Activated CD8-positive, alpha-beta T cell treated with anti-CD3 and anti-CD28 coated beads for 36 hours (primary cell): ENCODE measurements around the gene CCDC47. TPM values are rescaled to one million over a fixed set of nuclear protein-coding genes. Genes with fewer than 3 reads are reported as not detected.

Experiments
- ATAC-seq: fragments of 200-7000 bp; cut with Tn5 transposase; one replicate; pipeline ENCODE4 v1.10.0; 2021; ENCODE audit warnings: mild to moderate bottlenecking, moderate library complexity
- CTCF ChIA-PET: fragments of 350-600 bp; sonication (Branson Sonifier 250); formaldehyde crosslinking; loops from one replicate; lab custom pipeline; 2021; ENCODE audit warnings: antibody characterized with exemption; lab: Charles Lee
- POLR2A ChIA-PET: fragments of 350-600 bp; sonication (Branson Sonifier 250); formaldehyde crosslinking; loops from one replicate; lab custom pipeline; 2021; ENCODE audit warnings: antibody characterized with exemption; lab: Charles Lee
- DNase-seq: peaks from one replicate; pipeline ENCODE4 v3.0.0-alpha.2; 2020
- H3K27ac Mint-ChIP-seq: one replicate; pipeline ENCODE4 v1.8.0; 2021; ENCODE audit warnings: mild to moderate bottlenecking, mixed read lengths
- H3K27me3 Mint-ChIP-seq: one replicate; pipeline ENCODE4 v1.8.0; 2021; ENCODE audit warnings: mixed read lengths
- H3K36me3 Mint-ChIP-seq: one replicate; pipeline ENCODE4 v1.8.0; 2021; ENCODE audit warnings: low read depth, mixed read lengths
- H3K4me1 Mint-ChIP-seq: one replicate; pipeline ENCODE4 v1.8.0; 2021; ENCODE audit warnings: low read depth, mixed read lengths
- H3K4me3 Mint-ChIP-seq: one replicate; pipeline ENCODE4 v1.8.0; 2021; ENCODE audit warnings: mild to moderate bottlenecking, moderate library complexity, mixed read lengths
- H3K9me3 Mint-ChIP-seq: one replicate; pipeline ENCODE4 v1.8.0; 2021; ENCODE audit warnings: mixed read lengths
- CTCF ChIP-seq: fragments of 200-600 bp; IDR thresholded peaks from one replicate; pipeline ENCODE4 v1.8.0; 2022; ENCODE audit warnings: antibody characterized with exemption, mild to moderate bottlenecking
- intact Hi-C: fragments of 100-400 bp; cut with micrococcal nuclease; formaldehyde crosslinking; loops from one replicate; pipeline ENCODE4 v1.10.0; 2022
- total RNA-seq, 2 experiments: library from RNA; stranded (reverse); gene quantifications; one replicate each; pipeline ENCODE4 v1.2.3, GENCODE V29; 2021

Gene CCDC47
- total RNA-seq, 2 experiments from 2014 or later, result 63.0 to 64.4 TPM

- Mint-ChIP-seq H3K4me1 (peaks cover 57% of the 10 kb centered on the region), H3K9me3 (no peaks in the 10 kb centered on the region), H3K27me3 (no peaks in the 10 kb centered on the region), H3K4me3 (no peak overlapping the region), H3K27ac (peak overlapping the region; percentile 68), H3K36me3 (peaks cover 29% of the 10 kb centered on the region)
- ChIA-PET POLR2A (interaction anchor here (1.3 to 2.0 kb wide), 4 partner anchors 8 to 15 kb away, joined by 4 to 15 read pairs (median 8); partner anchors contain the start of gene LIMD2), CTCF (interaction anchor here (0.9 to 3.4 kb wide), 6 partner anchors 12 to 274 kb away, joined by 3 to 28 read pairs (median 3); no protein-coding TSS in a partner anchor)
- intact Hi-C loops, result loop anchor here (5.0 kb wide), 1 partner anchor 33 kb away; the partner anchor contains the start of gene STRADA
- TF ChIP-seq CTCF, result no peak
- no peak for DNase-seq
- no peak for ATAC-seq
Measured at GRCh38 chr17:63709110-63709509, 64.3 kb downstream of the CCDC47 start.

GRCh38 chr17:63707151-63707550 is 66.2 kb downstream of the CCDC47 start:
- ChIA-PET POLR2A (interaction anchor here (0.6 to 2.9 kb wide), 5 partner anchors 10 to 66 kb away, joined by 4 to 28 read pairs (median 4); partner anchors contain the start of genes CCDC47 and DDX42), CTCF (interaction anchor here (0.8 to 2.3 kb wide), 4 partner anchors 9 to 142 kb away, joined by 3 to 10 read pairs (median 4); partner anchors contain the start of gene MAP3K3)
- Mint-ChIP-seq H3K27ac (peak overlapping the region; percentile 81), H3K9me3 (no peaks in the 10 kb centered on the region), H3K36me3 (peaks cover 46% of the 10 kb centered on the region), H3K27me3 (no peaks in the 10 kb centered on the region), H3K4me3 (no peak overlapping the region), H3K4me1 (peaks cover 76% of the 10 kb centered on the region)
- DNase-seq (no peak), ATAC-seq (no peak)
- TF ChIP-seq CTCF, result no peak
- intact Hi-C loops, result loop anchor here (5.0 kb wide), 1 partner anchor 35 kb away; the partner anchor contains the start of gene STRADA

GRCh38 chr17:63706336-63707082 is 66.9 kb downstream of the CCDC47 start:
- H3K4me1 Mint-ChIP-seq, result peaks cover 78% of the 10 kb centered on the region
- TF ChIP-seq CTCF, result no peak
- peak overlapping the region; percentile 14 for H3K4me3 Mint-ChIP-seq
- ATAC-seq (no peak), DNase-seq (no peak)
- ChIA-PET POLR2A (interaction anchor here (0.6 to 2.9 kb wide), 9 partner anchors 10 to 135 kb away, joined by 3 to 28 read pairs (median 4); partner anchors contain the start of genes CCDC47 and DDX42), CTCF (interaction anchor here (0.8 to 2.3 kb wide), 7 partner anchors 8 to 282 kb away, joined by 3 to 10 read pairs (median 3); no protein-coding TSS in a partner anchor)
- peaks cover 50% of the 10 kb centered on the region for H3K36me3 Mint-ChIP-seq
- no peaks in the 10 kb centered on the region for H3K27me3 Mint-ChIP-seq
- H3K9me3 Mint-ChIP-seq, result no peaks in the 10 kb centered on the region
- H3K27ac Mint-ChIP-seq, result peak overlapping the region; percentile 81
- intact Hi-C loops, result loop anchor here (5.0 kb wide), 1 partner anchor 36 kb away; the partner anchor contains the start of gene STRADA

GRCh38 chr17:63705657-63706056 is 67.7 kb downstream of the CCDC47 start:
- Mint-ChIP-seq H3K27ac (peak overlapping the region; percentile 81), H3K4me1 (peaks cover 76% of the 10 kb centered on the region), H3K9me3 (no peaks in the 10 kb centered on the region), H3K36me3 (peaks cover 55% of the 10 kb centered on the region), H3K27me3 (no peaks in the 10 kb centered on the region), H3K4me3 (no peak overlapping the region)
- TF ChIP-seq CTCF, result no peak
- no peak for ATAC-seq
- ChIA-PET POLR2A (interaction anchor here (0.8 to 2.9 kb wide), 5 partner anchors 9 to 136 kb away, joined by 3 to 28 read pairs (median 3); partner anchors contain the start of gene CCDC47), CTCF (interaction anchor here (1.1 to 1.9 kb wide), 5 partner anchors 9 to 281 kb away, joined by 3 to 7 read pairs (median 3); no protein-coding TSS in a partner anchor)
- intact Hi-C loops, result loop anchor here (5.0 kb wide), 1 partner anchor 37 kb away; the partner anchor contains the start of gene STRADA
- no peak for DNase-seq
